ENCODE measurements around the gene RERE. TPM values are rescaled to one million over a fixed set of nuclear protein-coding genes. Genes with fewer than 3 reads are reported as not detected.

RERE gene
- total RNA-seq, 4 donors from 2014 or later: 51.2 to 1,226 (median 253) TPM

DNA sequence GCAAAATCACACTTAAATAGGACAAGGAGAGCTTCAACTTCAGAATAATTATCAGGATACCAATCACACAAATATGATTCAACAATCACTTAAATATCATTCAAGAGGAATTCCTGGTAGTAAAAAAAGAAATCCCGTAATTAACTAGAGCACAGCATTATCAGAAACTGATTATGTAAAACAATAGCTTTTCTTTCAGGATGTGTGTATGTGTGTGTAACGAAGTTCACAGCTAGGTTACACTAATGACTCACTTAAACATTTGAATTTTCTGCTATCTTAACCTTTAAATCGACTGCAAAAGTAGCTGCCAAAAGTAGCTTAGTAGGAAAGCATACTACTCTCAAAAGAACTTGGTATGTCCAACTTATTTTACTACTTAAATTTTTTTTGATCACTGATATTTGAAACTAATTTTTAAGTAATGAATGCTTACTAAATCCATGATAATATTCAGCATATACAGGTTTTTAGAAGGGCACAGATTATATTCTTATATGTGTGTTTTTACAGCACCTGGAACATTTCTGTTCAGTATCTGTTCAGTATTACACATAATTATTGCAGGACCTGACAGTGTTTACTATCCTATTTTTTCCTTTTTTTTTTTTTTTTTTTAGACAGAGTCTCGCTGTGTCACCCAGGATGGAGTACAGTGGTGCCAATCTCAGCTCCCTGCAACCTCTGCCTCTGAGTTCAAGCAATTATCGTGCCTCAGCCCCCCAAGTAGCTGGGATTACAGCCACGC is 4.2 kb downstream of the RERE start:
- H3K27me3 ChIP-seq: no peaks in the 10 kb centered on the region
- no peak for DNase-seq
- TF ChIP-seq, protein P1, sequence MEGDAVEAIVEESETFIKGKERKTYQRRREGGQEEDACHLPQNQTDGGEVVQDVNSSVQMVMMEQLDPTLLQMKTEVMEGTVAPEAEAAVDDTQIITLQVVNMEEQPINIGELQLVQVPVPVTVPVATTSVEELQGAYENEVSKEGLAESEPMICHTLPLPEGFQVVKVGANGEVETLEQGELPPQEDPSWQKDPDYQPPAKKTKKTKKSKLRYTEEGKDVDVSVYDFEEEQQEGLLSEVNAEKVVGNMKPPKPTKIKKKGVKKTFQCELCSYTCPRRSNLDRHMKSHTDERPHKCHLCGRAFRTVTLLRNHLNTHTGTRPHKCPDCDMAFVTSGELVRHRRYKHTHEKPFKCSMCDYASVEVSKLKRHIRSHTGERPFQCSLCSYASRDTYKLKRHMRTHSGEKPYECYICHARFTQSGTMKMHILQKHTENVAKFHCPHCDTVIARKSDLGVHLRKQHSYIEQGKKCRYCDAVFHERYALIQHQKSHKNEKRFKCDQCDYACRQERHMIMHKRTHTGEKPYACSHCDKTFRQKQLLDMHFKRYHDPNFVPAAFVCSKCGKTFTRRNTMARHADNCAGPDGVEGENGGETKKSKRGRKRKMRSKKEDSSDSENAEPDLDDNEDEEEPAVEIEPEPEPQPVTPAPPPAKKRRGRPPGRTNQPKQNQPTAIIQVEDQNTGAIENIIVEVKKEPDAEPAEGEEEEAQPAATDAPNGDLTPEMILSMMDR (IDR thresholded peaks at IDR 0.05): no peak
- TF ChIP-seq POLR2A (IDR thresholded peaks at IDR 0.05): no peak
- peak overlapping the region in 1 of 2 donors; percentile 29 for H3K27ac ChIP-seq
- no peaks in the 10 kb centered on the region for H3K36me3 ChIP-seq
- no peak overlapping the region for H3K4me3 ChIP-seq
- no peaks in the 10 kb centered on the region for H3K4me1 ChIP-seq
- H3K9me3 ChIP-seq: no peaks in the 10 kb centered on the region
- intact Hi-C loops (cut with DNase I; ENCODE audit: low total_unique reads): no loop called here

GRCh38 chr1:8812081-8812480 is 5.4 kb downstream of the RERE start:
- no peaks in the 10 kb centered on the region for H3K4me1 ChIP-seq
- intact Hi-C loops (cut with DNase I; ENCODE audit: low total_unique reads): no loop called here
- no peaks in the 10 kb centered on the region for H3K9me3 ChIP-seq
- peak overlapping the region in 1 of 2 donors; percentile 29 for H3K27ac ChIP-seq
- H3K27me3 ChIP-seq: no peaks in the 10 kb centered on the region
- H3K4me3 ChIP-seq: no peak overlapping the region
- TF ChIP-seq, protein P1 (IDR thresholded peaks at IDR 0.05): no peak
- no peaks in the 10 kb centered on the region for H3K36me3 ChIP-seq
- no peak for DNase-seq

DNA sequence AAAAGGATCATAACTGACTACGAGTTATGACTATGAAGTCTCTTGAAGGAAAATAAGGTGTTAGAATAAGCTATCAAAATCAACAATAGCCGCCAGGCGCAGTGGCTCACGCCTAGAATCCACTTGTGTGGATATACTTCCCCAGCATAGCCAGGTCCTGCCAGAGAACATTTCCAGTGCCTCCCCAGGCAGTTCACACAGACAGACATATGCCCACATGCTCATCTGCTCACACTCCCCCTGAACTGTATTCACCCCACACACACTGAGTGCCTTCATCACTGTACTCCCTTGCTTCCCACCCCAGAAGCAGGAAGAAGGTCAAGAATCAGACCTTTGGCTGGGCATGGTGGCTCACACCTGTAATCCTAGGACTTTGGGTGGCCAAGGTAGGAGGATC is 6.5 kb downstream of the RERE start:
- intact Hi-C loops (cut with DNase I; ENCODE audit: low total_unique reads): no loop called here
- Histone ChIP-seq H3K27ac (no peak overlapping the region), H3K4me1 (no peaks in the 10 kb centered on the region), H3K27me3 (no peaks in the 10 kb centered on the region), H3K36me3 (no peaks in the 10 kb centered on the region), H3K9me3 (no peaks in the 10 kb centered on the region), H3K4me3 (no peak overlapping the region)
- no peak for DNase-seq
- TF ChIP-seq POLR2A (IDR thresholded peaks at IDR 0.05): no peak
- TF ChIP-seq, protein P1 (IDR thresholded peaks at IDR 0.05): no peak

GRCh38 chr1:8809342-8809736 is 8.1 kb downstream of the RERE start:
- Histone ChIP-seq H3K4me3 (no peak overlapping the region), H3K27ac (no peak overlapping the region), H3K27me3 (no peaks in the 10 kb centered on the region), H3K36me3 (no peaks in the 10 kb centered on the region), H3K4me1 (no peaks in the 10 kb centered on the region), H3K9me3 (no peaks in the 10 kb centered on the region)
- TF ChIP-seq, protein P1 (IDR thresholded peaks at IDR 0.05): no peak
- TF ChIP-seq POLR2A (IDR thresholded peaks at IDR 0.05): no peak
- intact Hi-C loops (cut with DNase I; ENCODE audit: low total_unique reads): no loop called here
- no peak for DNase-seq

- no peaks in the 10 kb centered on the region for H3K27me3 ChIP-seq
- no peak for DNase-seq
- no peak overlapping the region for H3K27ac ChIP-seq
- intact Hi-C loops (cut with DNase I; ENCODE audit: low total_unique reads): no loop called here
- TF ChIP-seq POLR2A (IDR thresholded peaks at IDR 0.05): no peak
- TF ChIP-seq, protein P1 (IDR thresholded peaks at IDR 0.05): no peak
- H3K36me3 ChIP-seq: no peaks in the 10 kb centered on the region
- H3K4me3 ChIP-seq: no peak overlapping the region
- no peaks in the 10 kb centered on the region for H3K9me3 ChIP-seq
- no peaks in the 10 kb centered on the region for H3K4me1 ChIP-seq
Measured at GRCh38 chr1:8807004-8807403, 10.4 kb downstream of the RERE start.

All from uterus (tissue), 4 donors.